VCaP (cell line): ENCODE data around the gene ATP5PD.

Source experiments
- H3K27ac ChIP-seq: fragments of 450-650 bp; 2 replicates; pipeline ENCODE4 v1.5.1; 2017
- TF ChIP-seq, protein P1 (sequence below): fragments of 450-650 bp; conservative IDR thresholded peaks from 2 replicates; pipeline ENCODE4 v1.5.1; 2017; ENCODE audit warnings: mild to moderate bottlenecking, moderate library complexity

ATP5PD gene

DNA sequence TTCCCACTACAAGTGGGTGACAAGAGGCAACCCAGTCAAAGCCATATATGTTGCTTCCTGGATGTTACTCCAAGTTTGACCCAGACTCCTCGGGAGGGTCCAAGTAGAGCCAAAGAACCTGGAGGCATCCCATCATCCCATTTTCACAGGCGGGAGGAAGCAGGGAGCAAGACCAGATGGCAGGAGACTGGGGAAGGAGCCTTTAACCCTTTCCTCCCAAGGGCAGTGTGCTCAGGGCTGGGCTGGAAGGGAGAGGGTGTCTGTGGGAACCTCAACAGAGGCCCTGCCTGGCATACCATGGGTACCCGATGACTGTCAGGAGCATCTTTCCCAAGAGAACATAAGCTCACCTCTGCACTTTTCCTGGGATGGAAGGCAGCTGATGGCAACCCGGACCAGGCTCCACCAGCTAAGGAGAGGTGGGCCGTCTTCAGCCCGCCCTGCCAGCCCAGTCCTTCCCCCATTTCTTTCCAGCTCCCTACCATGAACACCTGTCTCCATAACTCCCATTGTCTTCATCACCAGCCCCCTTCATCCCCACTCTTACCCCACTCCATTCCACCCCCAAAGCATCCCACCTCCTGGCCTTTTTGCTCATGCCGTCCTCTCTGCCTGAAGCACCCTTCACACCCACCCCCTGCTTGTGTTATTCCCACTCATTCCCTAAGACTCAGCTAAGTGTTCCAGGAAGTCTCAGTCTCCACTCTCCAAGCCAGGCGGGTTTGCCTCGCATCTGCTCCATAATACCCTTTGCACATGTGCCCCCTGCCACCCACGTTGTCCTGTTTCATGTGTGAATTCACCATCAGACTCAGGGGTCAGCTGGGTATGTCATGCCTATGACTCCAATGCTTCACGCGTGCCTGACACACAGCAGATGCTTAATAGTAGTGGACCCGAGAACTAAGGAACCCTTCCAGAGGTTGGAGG lies 35.1 kb upstream of the ATP5PD start:
- no peak overlapping the region for H3K27ac ChIP-seq
- TF ChIP-seq, protein P1, sequence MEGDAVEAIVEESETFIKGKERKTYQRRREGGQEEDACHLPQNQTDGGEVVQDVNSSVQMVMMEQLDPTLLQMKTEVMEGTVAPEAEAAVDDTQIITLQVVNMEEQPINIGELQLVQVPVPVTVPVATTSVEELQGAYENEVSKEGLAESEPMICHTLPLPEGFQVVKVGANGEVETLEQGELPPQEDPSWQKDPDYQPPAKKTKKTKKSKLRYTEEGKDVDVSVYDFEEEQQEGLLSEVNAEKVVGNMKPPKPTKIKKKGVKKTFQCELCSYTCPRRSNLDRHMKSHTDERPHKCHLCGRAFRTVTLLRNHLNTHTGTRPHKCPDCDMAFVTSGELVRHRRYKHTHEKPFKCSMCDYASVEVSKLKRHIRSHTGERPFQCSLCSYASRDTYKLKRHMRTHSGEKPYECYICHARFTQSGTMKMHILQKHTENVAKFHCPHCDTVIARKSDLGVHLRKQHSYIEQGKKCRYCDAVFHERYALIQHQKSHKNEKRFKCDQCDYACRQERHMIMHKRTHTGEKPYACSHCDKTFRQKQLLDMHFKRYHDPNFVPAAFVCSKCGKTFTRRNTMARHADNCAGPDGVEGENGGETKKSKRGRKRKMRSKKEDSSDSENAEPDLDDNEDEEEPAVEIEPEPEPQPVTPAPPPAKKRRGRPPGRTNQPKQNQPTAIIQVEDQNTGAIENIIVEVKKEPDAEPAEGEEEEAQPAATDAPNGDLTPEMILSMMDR: no peak

DNA sequence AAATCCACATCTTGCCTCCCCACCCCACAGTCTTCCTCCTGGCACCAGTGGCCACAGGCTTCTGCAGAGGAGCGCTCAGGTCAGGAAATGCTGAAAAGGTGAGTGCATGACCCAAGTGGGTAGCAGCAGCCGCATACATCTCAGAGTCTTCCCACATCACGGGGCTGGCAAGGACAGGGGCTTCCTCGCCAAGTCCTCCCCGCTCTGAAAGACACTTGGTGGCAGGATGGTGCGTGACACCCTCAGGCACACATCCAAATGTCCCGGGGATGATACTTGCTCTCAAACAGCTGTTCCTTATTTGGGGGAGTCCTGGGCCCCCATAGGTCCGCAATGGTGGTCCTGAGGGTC lies 32.2 kb upstream of the ATP5PD start:
- H3K27ac ChIP-seq: no peak overlapping the region
- TF ChIP-seq, protein P1: no peak

DNA sequence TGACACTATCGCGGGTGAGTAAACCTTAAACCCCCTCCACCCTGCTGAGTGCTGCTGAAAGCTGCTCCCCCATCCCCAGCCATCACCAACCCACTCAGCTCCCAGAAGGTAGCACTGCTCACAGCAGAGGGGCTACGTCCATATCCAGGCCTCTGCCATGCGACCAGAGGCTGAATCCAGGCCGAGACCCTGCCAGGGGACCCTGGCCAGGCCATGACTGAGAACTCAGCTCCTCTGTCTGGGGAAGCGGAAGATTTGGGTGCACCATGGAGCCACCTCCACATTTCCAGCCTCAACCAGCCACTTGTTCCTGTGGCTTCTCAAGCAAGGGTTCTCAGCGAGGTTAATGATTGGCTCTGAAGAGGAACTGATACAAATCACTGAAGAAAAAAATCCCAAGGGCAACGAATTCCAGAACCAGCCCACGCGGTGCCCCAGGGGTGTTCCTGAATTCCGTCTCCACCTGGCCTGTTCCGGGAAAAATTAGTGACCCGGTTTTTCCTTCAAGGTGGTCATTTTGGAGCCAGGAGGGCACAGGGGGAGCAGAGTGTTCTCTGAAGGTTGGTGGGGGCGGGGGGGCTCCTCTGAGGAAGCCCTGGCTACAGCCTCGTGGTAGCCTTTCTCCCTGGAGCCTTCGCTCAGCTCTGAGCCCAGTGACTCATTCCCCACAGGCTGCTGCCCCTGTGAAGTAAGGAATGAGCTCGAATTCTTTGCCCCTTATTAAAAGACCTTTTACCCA lies 31.7 kb upstream of the ATP5PD start:
- no peak overlapping the region for H3K27ac ChIP-seq
- TF ChIP-seq, protein P1: no peak

DNA sequence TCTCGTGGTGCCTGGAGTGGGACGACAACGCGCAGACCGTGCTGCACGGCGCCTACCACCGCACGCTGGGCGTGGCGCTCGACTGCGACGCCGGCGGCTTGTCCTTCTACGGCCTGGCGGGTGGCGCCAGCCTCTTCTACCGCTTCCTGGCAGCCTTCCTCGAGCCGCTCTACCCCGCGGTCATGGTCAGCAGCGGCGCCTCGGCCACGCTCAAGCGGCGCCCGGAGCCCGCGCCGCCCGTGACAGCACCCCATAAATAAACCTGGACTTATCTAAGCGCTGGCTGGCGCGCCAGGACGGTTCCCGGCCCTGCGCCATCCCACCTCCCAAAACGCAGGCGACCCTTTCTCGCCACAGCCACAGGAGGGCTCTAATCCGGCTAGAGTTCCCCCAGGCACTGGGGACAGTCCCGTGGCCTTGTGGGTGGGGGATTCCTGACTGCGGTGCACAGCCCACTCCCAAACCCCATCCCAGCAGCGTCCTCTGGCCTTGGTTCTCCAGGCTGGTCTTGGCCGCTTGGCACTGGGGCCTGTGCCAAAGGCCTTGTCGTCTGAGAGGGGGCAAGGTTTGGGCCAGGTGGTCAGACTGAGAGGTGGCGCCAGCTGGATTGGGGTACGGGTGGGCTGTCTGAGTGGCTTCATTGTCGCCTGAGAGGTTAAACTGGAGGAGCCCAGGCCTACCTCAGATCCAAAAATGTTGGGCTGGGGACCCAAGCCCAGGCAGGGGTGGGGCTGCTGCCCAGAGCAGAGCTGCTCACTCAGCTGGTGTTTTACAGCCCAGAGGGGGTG lies 30.9 kb upstream of the ATP5PD start:
- H3K27ac ChIP-seq: no peak overlapping the region
- TF ChIP-seq, protein P1: peak; percentile 8; the same call in 1 of the 2 replicates

DNA sequence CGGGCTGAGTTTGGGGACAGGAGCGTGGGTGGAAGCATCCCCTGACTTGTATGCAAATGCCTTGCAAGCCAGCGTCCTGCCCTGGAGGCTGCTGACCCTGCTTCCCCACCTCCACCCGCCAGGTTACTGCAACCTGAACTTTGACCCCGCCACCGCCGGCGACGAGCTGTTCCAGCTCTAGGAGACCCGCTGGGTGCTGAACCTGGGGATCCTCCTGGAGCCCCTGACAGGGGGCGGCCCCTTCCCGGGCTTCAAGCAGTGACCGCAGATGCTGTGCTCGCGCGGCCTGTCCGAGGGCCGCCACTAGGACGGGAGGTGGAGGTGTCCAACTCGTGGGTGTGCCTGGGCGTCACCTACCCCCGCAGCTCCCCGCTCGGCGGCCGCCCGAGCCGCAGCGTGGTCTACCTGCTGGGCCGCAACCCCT lies 30.3 kb upstream of the ATP5PD start:
- H3K27ac ChIP-seq: no peak overlapping the region
- TF ChIP-seq, protein P1: no peak

DNA sequence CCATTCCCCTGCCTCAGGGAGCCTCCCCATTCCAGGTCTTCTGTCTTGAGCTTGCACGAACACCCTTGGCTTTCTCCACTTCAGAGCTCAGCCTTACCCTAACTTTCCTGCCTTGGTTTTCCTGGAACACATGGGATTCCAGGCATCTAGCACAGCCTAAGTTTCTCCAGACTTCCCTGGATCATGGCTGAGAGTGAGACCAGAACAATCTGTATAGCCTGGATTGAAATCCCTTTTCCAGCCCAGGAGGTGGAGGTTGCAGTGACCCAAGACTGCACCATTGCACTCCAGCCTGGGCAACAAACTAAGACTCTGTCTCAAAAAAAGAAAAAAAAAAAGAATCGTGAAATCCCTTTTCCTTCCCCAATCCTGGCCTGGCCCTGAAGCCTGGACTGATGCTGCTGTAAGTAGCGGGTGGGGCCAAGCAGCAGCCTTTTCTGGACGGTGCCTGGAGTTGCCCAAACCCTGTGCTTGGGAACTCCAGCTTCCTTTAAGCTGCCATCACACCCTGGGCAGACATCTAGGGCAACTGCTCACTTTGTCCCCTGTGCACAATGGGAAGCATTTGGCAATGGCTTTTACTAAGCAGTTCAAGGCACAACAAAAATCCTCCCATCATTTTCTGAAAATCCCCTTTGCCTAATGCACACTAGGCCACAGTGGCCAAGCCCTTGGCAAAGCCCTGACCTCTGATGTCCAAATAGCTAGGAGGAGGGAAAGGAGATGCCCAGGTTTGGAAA lies 29.0 kb upstream of the ATP5PD start:
- H3K27ac ChIP-seq: no peak overlapping the region
- TF ChIP-seq, protein P1: no peak
